ENCODE results near the gene ALK.

ALK gene

DNA sequence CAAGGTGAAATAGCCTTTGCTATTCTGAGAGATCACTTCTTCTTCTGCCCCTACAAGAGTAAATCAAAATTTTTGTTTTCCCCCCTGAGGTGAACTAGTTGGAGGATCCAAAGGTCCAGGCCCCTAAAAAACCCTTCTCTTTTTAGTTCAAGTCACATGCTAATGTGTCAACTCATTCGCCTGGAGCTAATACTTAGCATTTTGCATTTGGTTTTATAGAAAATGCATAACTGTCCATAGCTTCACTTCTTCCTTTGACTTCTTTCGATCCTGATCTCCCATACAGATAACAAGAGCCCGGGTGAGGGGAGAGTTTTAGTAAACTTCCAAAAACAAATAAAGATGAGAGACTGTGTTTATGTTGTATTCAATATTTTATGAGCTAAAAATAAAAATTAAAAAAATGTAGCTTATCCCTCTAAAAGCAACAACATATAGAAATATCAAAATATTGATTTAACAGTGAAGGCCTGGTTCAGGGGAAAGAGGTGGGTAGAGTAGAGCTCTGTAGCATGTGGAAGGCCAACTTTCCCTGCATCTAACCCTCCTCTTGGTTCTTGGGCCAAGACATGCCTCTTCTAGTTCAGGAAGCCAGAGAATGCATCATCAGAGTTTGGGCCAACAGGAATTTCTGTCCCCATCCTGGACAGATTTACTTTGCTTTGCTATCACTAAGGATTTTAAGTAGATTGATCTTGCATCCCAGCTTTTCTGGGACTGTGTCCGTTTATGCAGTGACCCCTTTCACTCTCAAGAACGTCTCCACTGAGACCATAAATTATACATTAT lies 333.8 kb downstream of the ALK start:
- H3K9me3 ChIP-seq (ENCODE audit: severe bottlenecking), result peaks cover 2% of the 10 kb centered on the region
- TF ChIP-seq CTCF (IDR thresholded peaks at IDR 0.05; ENCODE audit: low read depth, low read length), result no peak

DNA sequence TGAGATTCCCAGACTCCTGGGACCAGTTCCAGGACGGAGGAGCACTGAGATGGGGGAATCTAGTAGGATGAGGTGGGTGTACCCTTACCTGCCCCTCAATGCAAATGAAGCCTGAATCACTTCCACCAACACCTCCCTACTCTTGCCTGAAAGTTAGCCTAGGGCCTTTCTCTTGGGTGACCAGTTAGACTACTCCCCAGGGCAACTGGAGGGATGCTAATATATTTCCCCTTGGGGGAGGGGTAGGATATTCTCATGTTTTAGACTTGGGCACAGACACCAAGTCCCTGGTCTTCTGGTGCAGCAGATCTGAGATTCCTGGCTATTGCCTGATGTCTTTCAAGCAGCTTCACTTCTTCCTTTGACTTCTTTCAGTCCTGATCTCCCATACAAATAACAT lies 334.5 kb downstream of the ALK start:
- Histone ChIP-seq H3K4me3 (ENCODE audit: low read depth, low read length) (no peak overlapping the region), H3K36me3 (no peaks in the 10 kb centered on the region), H3K9me3 (ENCODE audit: severe bottlenecking) (peaks cover 2% of the 10 kb centered on the region), H3K27ac (no peak overlapping the region), H3K27me3 (ENCODE audit: insufficient read depth, low read depth, severe bottlenecking) (no peaks in the 10 kb centered on the region)
- TF ChIP-seq CTCF (IDR thresholded peaks at IDR 0.05; ENCODE audit: low read depth, low read length), result no peak
- no peak for DNase-seq

More for the DNA sequence above, 333.8 kb downstream of the ALK start:
- H3K4me3 ChIP-seq (ENCODE audit: low read depth, low read length), result no peak overlapping the region
- H3K27ac ChIP-seq, result no peak overlapping the region
- DNase-seq, result no peak
- H3K36me3 ChIP-seq, result no peaks in the 10 kb centered on the region
- no peaks in the 10 kb centered on the region for H3K27me3 ChIP-seq (ENCODE audit: insufficient read depth, low read depth, severe bottlenecking)

GRCh38 chr2:29583548-29584156 lies 337.7 kb downstream of the ALK start:
- no peak for DNase-seq
- no peaks in the 10 kb centered on the region for H3K36me3 ChIP-seq
- H3K27me3 ChIP-seq (ENCODE audit: insufficient read depth, low read depth, severe bottlenecking), result no peaks in the 10 kb centered on the region
- H3K9me3 ChIP-seq (ENCODE audit: severe bottlenecking), result no peaks in the 10 kb centered on the region
- H3K4me3 ChIP-seq (ENCODE audit: low read depth, low read length), result no peak overlapping the region
- no peak overlapping the region for H3K27ac ChIP-seq
- TF ChIP-seq CTCF (IDR thresholded peaks at IDR 0.05; ENCODE audit: low read depth, low read length), result no peak

- TF ChIP-seq CTCF (IDR thresholded peaks at IDR 0.05; ENCODE audit: low read depth, low read length), result no peak
- no peak overlapping the region for H3K4me3 ChIP-seq (ENCODE audit: low read depth, low read length)
- no peaks in the 10 kb centered on the region for H3K36me3 ChIP-seq
- DNase-seq, result no peak
- H3K27me3 ChIP-seq (ENCODE audit: insufficient read depth, low read depth, severe bottlenecking), result no peaks in the 10 kb centered on the region
- H3K27ac ChIP-seq, result no peak overlapping the region
- no peaks in the 10 kb centered on the region for H3K9me3 ChIP-seq (ENCODE audit: severe bottlenecking)
Measured at GRCh38 chr2:29583104-29583503, 338.3 kb downstream of the ALK start.

- DNase-seq, result no peak
- TF ChIP-seq CTCF (IDR thresholded peaks at IDR 0.05; ENCODE audit: low read depth, low read length), result no peak
- no peaks in the 10 kb centered on the region for H3K36me3 ChIP-seq
- no peaks in the 10 kb centered on the region for H3K9me3 ChIP-seq (ENCODE audit: severe bottlenecking)
- H3K4me3 ChIP-seq (ENCODE audit: low read depth, low read length), result no peak overlapping the region
- H3K27ac ChIP-seq, result no peak overlapping the region
- no peaks in the 10 kb centered on the region for H3K27me3 ChIP-seq (ENCODE audit: insufficient read depth, low read depth, severe bottlenecking)
Measured at GRCh38 chr2:29582062-29582461, 339.3 kb downstream of the ALK start.

All from WERI-Rb-1 (cell line).